ENCODE results near the gene DPEP2NB. TPM values are rescaled to one million over a fixed set of nuclear protein-coding genes. Genes with fewer than 3 reads are reported as not detected.
"Not testable (repeated sequence)": the region's sequence is repeated elsewhere in the genome, so short reads cannot be mapped to it uniquely, and the experiment has no call there.

Gene DPEP2NB
- total RNA-seq, 1 experiment from 2014 or later: not detected

GRCh38 chr16:68031951-68032350, 16.2 kb upstream of the DPEP2NB start:
- no peaks in the 10 kb centered on the region for H3K23me2 ChIP-seq (ENCODE audit: insufficient read length, low read depth, low read length, poor library complexity, severe bottlenecking)
- Mint-ChIP-seq H3K27ac (no peak overlapping the region; a peak in 1 of 7 replicates), H3K27me3 (ENCODE audit: low read depth) (no peaks in the 10 kb centered on the region), H3K4me1 (no peaks in the 10 kb centered on the region), H3K4me3 (no peak overlapping the region), H3K9me3 (no peaks in the 10 kb centered on the region), H3K36me3 (ENCODE audit: insufficient read depth in 1 of 3, low read depth in 3 of 3) (peaks cover 0 to 20% (median 12%) of the 10 kb centered on the region in 3 experiments; a peak in 6 of 7 replicates)
- no peak overlapping the region for H4K5ac ChIP-seq (ENCODE audit: insufficient read length, low read depth, low read length)
- H2BK15ac ChIP-seq (ENCODE audit: low read depth, low read length): no peak overlapping the region
- H3K14ac ChIP-seq (ENCODE audit: insufficient read depth, low read length): no peak overlapping the region
- no peaks in the 10 kb centered on the region for H4K20me1 ChIP-seq (ENCODE audit: control insufficient read depth, insufficient read depth, insufficient read length)
- no peak overlapping the region for H4K8ac ChIP-seq (replicated peaks; ENCODE audit: insufficient read length, low read depth, low read length)
- no CpG with 5 or more reads among the region's 2 CpGs for WGBS (ENCODE audit: extremely low coverage, insufficient read length, low lambda C conversion rate)
- H3K27ac ChIP-seq (ENCODE audit: insufficient read length, low read depth, low read length): no peak overlapping the region
- no peak overlapping the region for H2BK5ac ChIP-seq (ENCODE audit: insufficient read length, low read length)
- no peaks in the 10 kb centered on the region for H3K27me3 ChIP-seq (ENCODE audit: insufficient read depth, low read length)
- H3K4me1 ChIP-seq (ENCODE audit: insufficient read depth, low read length): no peaks in the 10 kb centered on the region
- no peaks in the 10 kb centered on the region for H3K79me1 ChIP-seq (ENCODE audit: insufficient read depth, low read depth, low read length, poor library complexity, severe bottlenecking)
- no peak overlapping the region for H3K4ac ChIP-seq (ENCODE audit: low read depth, low read length)
- no peak overlapping the region for H2BK12ac ChIP-seq (ENCODE audit: insufficient read length, low read depth, low read length)
- no peak overlapping the region for H4K91ac ChIP-seq (ENCODE audit: insufficient read length, low read depth, low read length)
- no peak overlapping the region for H2BK120ac ChIP-seq (ENCODE audit: low read depth, low read length, poor library complexity, severe bottlenecking)
- no peak for DNase-seq
- H3K9ac ChIP-seq (ENCODE audit: extremely low read depth, insufficient read length, low read length): no peak overlapping the region
- H3T11ph ChIP-seq (ENCODE audit: low read length): no peak overlapping the region
- H3K9me3 ChIP-seq (ENCODE audit: control insufficient read depth, low read depth, low read length): no peaks in the 10 kb centered on the region
- no peak overlapping the region for H2BK20ac ChIP-seq (ENCODE audit: low read depth, low read length, poor library complexity, severe bottlenecking)
- no peak overlapping the region for H3K56ac ChIP-seq (ENCODE audit: insufficient read length, low read depth, low read length)
- H3K79me2 ChIP-seq (ENCODE audit: insufficient read depth, low read length): no peaks in the 10 kb centered on the region
- H2AK5ac ChIP-seq (ENCODE audit: insufficient read length, low read length): no peak overlapping the region
- no peak overlapping the region for H3K23ac ChIP-seq (ENCODE audit: insufficient read length, low read depth, low read length)
- no peak overlapping the region for H3K18ac ChIP-seq (ENCODE audit: insufficient read length, low read depth, low read length)
- H2AFZ ChIP-seq (ENCODE audit: low read length): no peak overlapping the region
- H3K4me2 ChIP-seq (ENCODE audit: insufficient read depth, insufficient read length, low read length): no peak overlapping the region
- TF ChIP-seq CTCF (conservative IDR thresholded peaks at IDR 0.05): no peak

DNA sequence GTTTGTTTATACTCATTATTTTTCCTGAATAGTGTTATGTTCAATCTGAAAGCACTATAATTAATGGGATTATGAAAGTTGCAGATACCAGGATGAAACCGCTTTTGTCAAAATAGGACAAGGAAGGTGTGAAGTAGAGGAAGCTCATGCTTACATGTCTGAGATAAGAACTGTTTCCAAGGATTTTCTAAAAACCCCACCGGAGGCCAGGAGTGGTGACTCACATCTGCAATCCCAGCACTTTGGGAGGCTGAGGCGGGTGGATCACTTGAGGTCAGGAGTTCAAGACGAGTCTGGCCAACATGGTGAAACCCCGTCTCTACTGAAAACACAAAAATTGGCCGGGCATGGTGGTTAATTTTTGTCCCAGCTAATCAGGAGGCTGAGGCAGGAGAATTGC, 14.4 kb upstream of the DPEP2NB start:
- H3K4me1 ChIP-seq (ENCODE audit: insufficient read depth, low read length); H3K27ac Mint-ChIP-seq; H4K91ac ChIP-seq (ENCODE audit: insufficient read length, low read depth, low read length); H3K9me3 Mint-ChIP-seq; H3K4me3 Mint-ChIP-seq; H3K56ac ChIP-seq (ENCODE audit: insufficient read length, low read depth, low read length); H3K27me3 ChIP-seq (ENCODE audit: insufficient read depth, low read length); H2BK20ac ChIP-seq (ENCODE audit: low read depth, low read length, poor library complexity, severe bottlenecking); H3K14ac ChIP-seq (ENCODE audit: insufficient read depth, low read length); H4K5ac ChIP-seq (ENCODE audit: insufficient read length, low read depth, low read length); H3K4ac ChIP-seq (ENCODE audit: low read depth, low read length); H3K4me1 Mint-ChIP-seq; H2BK120ac ChIP-seq (ENCODE audit: low read depth, low read length, poor library complexity, severe bottlenecking); H3K79me1 ChIP-seq (ENCODE audit: insufficient read depth, low read depth, low read length, poor library complexity, severe bottlenecking); H3K4me2 ChIP-seq (ENCODE audit: insufficient read depth, insufficient read length, low read length); H2BK5ac ChIP-seq (ENCODE audit: insufficient read length, low read length); H4K20me1 ChIP-seq (ENCODE audit: control insufficient read depth, insufficient read depth, insufficient read length); DNase-seq; H2AFZ ChIP-seq (ENCODE audit: low read length); H3K23me2 ChIP-seq (ENCODE audit: insufficient read length, low read depth, low read length, poor library complexity, severe bottlenecking); H3K18ac ChIP-seq (ENCODE audit: insufficient read length, low read depth, low read length); H3K27ac ChIP-seq (ENCODE audit: insufficient read length, low read depth, low read length); H2AK5ac ChIP-seq (ENCODE audit: insufficient read length, low read length); H3K79me2 ChIP-seq (ENCODE audit: insufficient read depth, low read length); H3K9ac ChIP-seq (ENCODE audit: extremely low read depth, insufficient read length, low read length); H2BK12ac ChIP-seq (ENCODE audit: insufficient read length, low read depth, low read length); H4K8ac ChIP-seq (replicated peaks; ENCODE audit: insufficient read length, low read depth, low read length); H3K27me3 Mint-ChIP-seq (ENCODE audit: low read depth); H3K9me3 ChIP-seq (ENCODE audit: control insufficient read depth, low read depth, low read length); H2BK15ac ChIP-seq (ENCODE audit: low read depth, low read length); H3T11ph ChIP-seq (ENCODE audit: low read length); H3K23ac ChIP-seq (ENCODE audit: insufficient read length, low read depth, low read length): not testable (repeated sequence)
- WGBS (ENCODE audit: extremely low coverage, insufficient read length, low lambda C conversion rate): no CpG with 5 or more reads among the region's 6 CpGs
- peaks cover 0 to 29% (median 26%) of the 10 kb centered on the region in 3 experiments; a peak in 5 of 7 replicates for H3K36me3 Mint-ChIP-seq (ENCODE audit: insufficient read depth in 1 of 3, low read depth in 3 of 3)
